Lower leg skin (tissue), 3 donors: ENCODE measurements around the gene CAPG.

ENCODE experiments used
- CTCF ChIP-seq, 3 donors: fragments of 450-650 bp; IDR thresholded peaks; one replicate each; pipeline ENCODE4 v1.5.1; 2016; ENCODE audit warnings: antibody characterized with exemption in 3 of 3, mild to moderate bottlenecking in 3 of 3, moderate library complexity in 2 of 3
- POLR2A ChIP-seq, 2 donors: fragments of 450-650 bp; IDR thresholded peaks; one replicate each; pipeline ENCODE4 v1.6.1; 2016 to 2017; ENCODE audit warnings: antibody characterized with exemption in 2 of 2, mild to moderate bottlenecking in 1 of 2, moderate library complexity in 1 of 2

- no peak for TF ChIP-seq CTCF (IDR thresholded peaks at IDR 0.05)
- TF ChIP-seq POLR2A (IDR thresholded peaks at IDR 0.05): no peak
Measured at GRCh38 chr2:85347599-85347998, 62.6 kb downstream of the CAPG start.
